Endothelial cell of umbilical vein (primary cell): ENCODE results near the gene TEX44. TPM values are rescaled to one million over a fixed set of nuclear protein-coding genes. Genes with fewer than 3 reads are reported as not detected.

Experiments used
- BruUV-seq: library from RNA; stranded (reverse); fragments of 400-500 nt; replicated peaks from 2 replicates; lab custom pipeline; 2021; lab: Mats Ljungman, UMichigan
- CTCF ChIA-PET: fragments of 300-600, 350-600 bp; sonication (Branson Sonifier 250); formaldehyde crosslinking; loops from one replicate; lab custom pipeline; 2021; ENCODE audit warnings: antibody characterized with exemption, inconsistent platforms; lab: Charles Lee
- POLR2A ChIA-PET: fragments of 300-600, 350-600 bp; sonication (Branson Sonifier 250); formaldehyde crosslinking; loops from one replicate; lab custom pipeline; 2021; ENCODE audit warnings: antibody characterized with exemption, inconsistent platforms; lab: Charles Lee
- DNase-seq: peaks from one replicate; pipeline ENCODE4 v3.0.0-alpha.2; 2011; ENCODE audit warnings: low read depth, low spot score
- FAIRE-seq: peaks from 2 replicates; lab custom pipeline; 2011; peaks lifted over from hg19 to GRCh38; lab: Jason Lieb, UNC
- H2AFZ ChIP-seq: 2 replicates; pipeline ENCODE4 v1.6.0; 2012; ENCODE audit warnings: low read depth, low read length, control low read depth, inconsistent platforms
- H3K27ac ChIP-seq: 2 replicates; pipeline ENCODE4 v1.5.1; 2011; ENCODE audit warnings: low read depth, mild to moderate bottlenecking, control low read depth, low read length, moderate library complexity; ENCODE audit not compliant: insufficient read depth
- H3K27me3 ChIP-seq, 2 experiments: 2 replicates each; pipeline versions ENCODE4 v1.6.0 to v1.6.1; 2011; ENCODE audit warnings: low read length in 2 of 2, mixed read lengths in 1 of 2; ENCODE audit not compliant: control insufficient read depth in 2 of 2, insufficient read depth in 2 of 2
- H3K36me3 ChIP-seq, 2 experiments: 2 replicates in 1 of 2; 3 replicates in 1 of 2; pipeline ENCODE4 v1.5.1; 2011; ENCODE audit warnings: low read length in 2 of 2, mild to moderate bottlenecking in 1 of 2, moderate library complexity in 1 of 2; ENCODE audit not compliant: control insufficient read depth in 2 of 2, insufficient read depth in 2 of 2; ENCODE audit errors: extremely low read depth in 1 of 2
- H3K4me1 ChIP-seq: 3 replicates; pipeline ENCODE4 v1.5.1; 2011; ENCODE audit warnings: mild to moderate bottlenecking, low read length; ENCODE audit not compliant: control insufficient read depth, insufficient read depth; ENCODE audit errors: extremely low read depth
- H3K4me2 ChIP-seq: 2 replicates; pipeline ENCODE4 v1.6.1; 2011; ENCODE audit warnings: low read length, control low read depth, mixed read lengths; ENCODE audit not compliant: insufficient read depth
- H3K4me3 ChIP-seq, 3 experiments: fragments of 200-600 bp in 1 of 3; sonication (generic), shearing (Covaris generic) in 1 of 3; replicated peaks in 1 of 3; 2 replicates each; pipeline ENCODE4 v1.5.1; 2011 to 2016; ENCODE audit warnings: control low read depth in 3 of 3, low read length in 3 of 3, mild to moderate bottlenecking in 2 of 3, inconsistent platforms in 1 of 3, low read depth in 1 of 3, moderate library complexity in 1 of 3; ENCODE audit not compliant: insufficient read depth in 1 of 3
- H3K79me2 ChIP-seq: 2 replicates; pipeline ENCODE4 v1.6.0; 2012; ENCODE audit warnings: low read length, inconsistent platforms; ENCODE audit not compliant: control insufficient read depth, insufficient read depth
- H3K9ac ChIP-seq: replicated peaks from 2 replicates; pipeline ENCODE3; 2011; ENCODE audit warnings: low read length, control low read depth; ENCODE audit not compliant: insufficient read depth; ENCODE audit errors: extremely low read depth
- H3K9me1 ChIP-seq: replicated peaks from 3 replicates; pipeline ENCODE4 v1.6.0; 2011; ENCODE audit warnings: mild to moderate bottlenecking, low read length; ENCODE audit not compliant: control insufficient read depth, insufficient read depth; ENCODE audit errors: extremely low read depth
- H3K9me3 ChIP-seq: replicated peaks from 2 replicates; pipeline ENCODE4 v1.5.1; 2012; ENCODE audit warnings: low read length, inconsistent platforms; ENCODE audit not compliant: control insufficient read depth, insufficient read depth
- H4K20me1 ChIP-seq: replicated peaks from 2 replicates; pipeline ENCODE3; 2011; ENCODE audit warnings: mild to moderate bottlenecking, low read length; ENCODE audit not compliant: control insufficient read depth, insufficient read depth; ENCODE audit errors: extremely low read depth
- EZH2 ChIP-seq: IDR thresholded peaks from 2 replicates; pipeline ENCODE4 v1.6.1; 2012; ENCODE audit warnings: borderline replicate concordance, low read depth, mild to moderate bottlenecking, moderate library complexity, low read length, inconsistent platforms; ENCODE audit not compliant: severe bottlenecking
- FOS ChIP-seq: IDR thresholded peaks from 2 replicates; pipeline ENCODE4 v1.6.1; 2011; ENCODE audit warnings: mild to moderate bottlenecking, low read length, moderate library complexity, borderline replicate concordance; ENCODE audit not compliant: insufficient read depth
- GATA2 ChIP-seq: IDR thresholded peaks from 2 replicates; pipeline ENCODE4 v1.7.0; 2011; ENCODE audit warnings: low read depth, mild to moderate bottlenecking, moderate library complexity, mixed read lengths, low read length; ENCODE audit not compliant: insufficient read length, insufficient read depth
- JUN ChIP-seq: IDR thresholded peaks from 2 replicates; pipeline ENCODE4 v1.6.1; 2011; ENCODE audit warnings: borderline replicate concordance, low read depth; ENCODE audit not compliant: insufficient read length, insufficient read depth
- MYC ChIP-seq: IDR thresholded peaks from one replicate; pipeline ENCODE4 v1.6.1; 2011; ENCODE audit warnings: mild to moderate bottlenecking, low read depth, low read length
- POLR2A ChIP-seq: IDR thresholded peaks from 2 replicates; pipeline ENCODE4 v1.6.1; 2012; ENCODE audit warnings: low read depth, mild to moderate bottlenecking, control low read depth, low read length
- POLR2AphosphoS5 ChIP-seq: IDR thresholded peaks from 2 replicates; pipeline ENCODE4 v1.6.1; 2012; ENCODE audit warnings: low read depth, mild to moderate bottlenecking, control low read depth, low read length, moderate library complexity; ENCODE audit not compliant: insufficient read depth
- dilution Hi-C: fragments of 300-500 bp; cut with MboI; formaldehyde crosslinking; loops from one replicate; pipeline ENCODE4 v1.15.0; 2019; ENCODE audit warnings: low sequenced_read_pairs; ENCODE audit not compliant: extremely low pct_ligation_motif_present
- intact Hi-C: fragments of 100-400 bp; cut with micrococcal nuclease; formaldehyde crosslinking; loops from one replicate; pipeline ENCODE4 v1.10.0; 2022
- polyA plus RNA-seq, 4 experiments: library from polyadenylated mRNA; depleted of rRNA in 3 of 4; stranded (reverse) in 3 of 4; unstranded in 1 of 4; fragments of >200 nt; gene quantifications; 2 replicates each; pipeline versions ENCODE4 v1.2.1 to v1.2.3, GENCODE V29; 2011 to 2012; ENCODE audit warnings: missing spikeins in 1 of 4
- total RNA-seq: library from RNA; stranded (reverse); gene quantifications from 2 replicates; pipeline ENCODE4 v1.2.3, GENCODE V29; 2021
- TF ChIP-seq, protein P1 (sequence below): IDR thresholded peaks from 2 replicates; pipeline ENCODE4 v1.6.1; 2011; ENCODE audit not compliant: insufficient read depth, insufficient read length
- TF ChIP-seq, protein P2 (sequence below), 2 donors: IDR thresholded peaks; 1 replicate in 1 of 2; 2 replicates in 1 of 2; pipeline ENCODE4 v1.5.1; 2011; ENCODE audit warnings: low read length in 2 of 2, mild to moderate bottlenecking in 2 of 2, moderate library complexity in 2 of 2, control low read depth in 1 of 2, inconsistent platforms in 1 of 2, low read depth in 1 of 2; ENCODE audit not compliant: insufficient read depth in 1 of 2; ENCODE audit errors: extremely low read depth in 1 of 2

Gene TEX44
- total and polyA plus RNA-seq, 2 donors (not counting 3 experiments of a cell fraction or from before 2014, with no cell fraction given): not detected

DNA sequence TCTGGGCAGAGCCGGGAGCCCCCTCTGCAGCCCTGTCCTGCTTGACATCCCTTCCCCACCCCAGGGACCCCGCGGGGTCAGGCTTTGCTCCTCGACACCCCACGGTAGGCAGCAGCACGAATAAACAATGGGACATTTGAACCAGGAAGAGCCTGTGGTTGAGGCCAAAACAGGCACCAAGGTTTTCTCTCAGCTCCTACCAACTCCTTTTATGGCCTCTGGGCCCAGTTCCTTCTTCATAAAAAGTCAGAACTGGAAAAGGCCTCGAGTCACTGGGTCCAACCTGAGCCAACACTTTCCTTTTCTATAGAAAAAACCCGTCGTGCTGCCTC lies 20.6 kb downstream of the TEX44 start:
- Histone ChIP-seq H2AFZ (peak overlapping the region; percentile 6), H4K20me1 (no peaks in the 10 kb centered on the region), H3K4me2 (peak overlapping the region; percentile 4), H3K4me1 (peaks cover 28% of the 10 kb centered on the region), H3K27me3 (no peaks in the 10 kb centered on the region), H3K9me3 (no peaks in the 10 kb centered on the region), H3K36me3 (no peaks in the 10 kb centered on the region), H3K9ac (peak overlapping the region; percentile 87), H3K27ac (peak overlapping the region; percentile 61), H3K4me3 (no peak overlapping the region), H3K79me2 (no peaks in the 10 kb centered on the region), H3K9me1 (no peaks in the 10 kb centered on the region)
- no peak for DNase-seq
- dilution Hi-C loops (no loop called here), intact Hi-C loops (no loop called here)
- FAIRE-seq: peak; percentile 67
- CTCF ChIA-PET: interaction anchor here (0.6 to 9.6 kb wide), 10 partner anchors 12 to 102 kb away, joined by 3 to 268 read pairs (median 8); no protein-coding TSS in a partner anchor
- no peak for TF ChIP-seq POLR2AphosphoS5
- TF ChIP-seq, protein P1, sequence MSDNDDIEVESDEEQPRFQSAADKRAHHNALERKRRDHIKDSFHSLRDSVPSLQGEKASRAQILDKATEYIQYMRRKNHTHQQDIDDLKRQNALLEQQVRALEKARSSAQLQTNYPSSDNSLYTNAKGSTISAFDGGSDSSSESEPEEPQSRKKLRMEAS: no peak
- no peak for TF ChIP-seq EZH2
- TF ChIP-seq, protein P2, sequence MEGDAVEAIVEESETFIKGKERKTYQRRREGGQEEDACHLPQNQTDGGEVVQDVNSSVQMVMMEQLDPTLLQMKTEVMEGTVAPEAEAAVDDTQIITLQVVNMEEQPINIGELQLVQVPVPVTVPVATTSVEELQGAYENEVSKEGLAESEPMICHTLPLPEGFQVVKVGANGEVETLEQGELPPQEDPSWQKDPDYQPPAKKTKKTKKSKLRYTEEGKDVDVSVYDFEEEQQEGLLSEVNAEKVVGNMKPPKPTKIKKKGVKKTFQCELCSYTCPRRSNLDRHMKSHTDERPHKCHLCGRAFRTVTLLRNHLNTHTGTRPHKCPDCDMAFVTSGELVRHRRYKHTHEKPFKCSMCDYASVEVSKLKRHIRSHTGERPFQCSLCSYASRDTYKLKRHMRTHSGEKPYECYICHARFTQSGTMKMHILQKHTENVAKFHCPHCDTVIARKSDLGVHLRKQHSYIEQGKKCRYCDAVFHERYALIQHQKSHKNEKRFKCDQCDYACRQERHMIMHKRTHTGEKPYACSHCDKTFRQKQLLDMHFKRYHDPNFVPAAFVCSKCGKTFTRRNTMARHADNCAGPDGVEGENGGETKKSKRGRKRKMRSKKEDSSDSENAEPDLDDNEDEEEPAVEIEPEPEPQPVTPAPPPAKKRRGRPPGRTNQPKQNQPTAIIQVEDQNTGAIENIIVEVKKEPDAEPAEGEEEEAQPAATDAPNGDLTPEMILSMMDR (IDR thresholded peaks at IDR 0.05; ENCODE audit: extremely low read depth in 1 of 2, insufficient read depth in 1 of 2, low read depth in 1 of 2, low read length in 2 of 2): no peak
- TF ChIP-seq MYC: no peak
- no peak for TF ChIP-seq JUN
- no peak for TF ChIP-seq FOS
- TF ChIP-seq GATA2: no peak
- TF ChIP-seq POLR2A: no peak
- no TSS peak for BruUV-seq
- POLR2A ChIA-PET: interaction anchor here (1.2 to 1.7 kb wide), 3 partner anchors 59 to 95 kb away, joined by 4 to 6 read pairs (median 5); partner anchors contain the start of gene PTMA
